NCI-H774 (cell line): ENCODE results near the gene FGF11.

Experiments
- DNase-seq: peaks from one replicate; lab custom pipeline; 2025; lab: John Stamatoyannopoulos, UW

The FGF11 gene

DNA sequence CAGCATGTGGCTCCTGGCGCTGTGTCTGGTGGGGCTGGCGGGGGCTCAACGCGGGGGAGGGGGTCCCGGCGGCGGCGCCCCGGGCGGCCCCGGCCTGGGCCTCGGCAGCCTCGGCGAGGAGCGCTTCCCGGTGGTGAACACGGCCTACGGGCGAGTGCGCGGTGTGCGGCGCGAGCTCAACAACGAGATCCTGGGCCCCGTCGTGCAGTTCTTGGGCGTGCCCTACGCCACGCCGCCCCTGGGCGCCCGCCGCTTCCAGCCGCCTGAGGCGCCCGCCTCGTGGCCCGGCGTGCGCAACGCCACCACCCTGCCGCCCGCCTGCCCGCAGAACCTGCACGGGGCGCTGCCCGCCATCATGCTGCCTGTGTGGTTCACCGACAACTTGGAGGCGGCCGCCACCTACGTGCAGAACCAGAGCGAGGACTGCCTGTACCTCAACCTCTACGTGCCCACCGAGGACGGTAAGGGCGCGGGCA, 31.0 kb upstream of the FGF11 start:
- no peak for DNase-seq

DNA sequence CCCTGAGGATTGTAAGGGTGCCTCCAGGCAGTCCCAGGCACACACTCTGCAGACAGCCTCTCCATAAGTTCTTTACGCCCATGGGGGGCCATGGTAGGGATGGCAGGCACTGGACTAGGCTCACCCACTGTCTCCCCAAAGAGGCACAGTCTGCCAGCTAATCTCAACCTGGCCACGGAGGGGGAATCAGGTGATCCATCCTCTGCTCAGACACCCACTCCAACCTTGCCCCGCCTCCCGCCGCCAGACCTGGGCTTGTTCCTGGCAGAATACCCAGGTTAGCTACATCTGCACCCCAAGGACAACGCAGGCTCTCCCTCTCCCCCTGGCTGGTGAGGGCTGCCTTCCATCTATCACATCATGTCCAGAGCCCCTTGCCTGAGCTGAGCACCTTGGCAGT, 30.4 kb upstream of the FGF11 start:
- DNase-seq: no peak

GRCh38 chr17:7409716-7410115, 29.6 kb upstream of the FGF11 start:
- no peak for DNase-seq

- DNase-seq: no peak
Observed at GRCh38 chr17:7410634-7411426, 28.5 kb upstream of the FGF11 start.

GRCh38 chr17:7411427-7411750, 27.9 kb upstream of the FGF11 start:
- no peak for DNase-seq

DNA sequence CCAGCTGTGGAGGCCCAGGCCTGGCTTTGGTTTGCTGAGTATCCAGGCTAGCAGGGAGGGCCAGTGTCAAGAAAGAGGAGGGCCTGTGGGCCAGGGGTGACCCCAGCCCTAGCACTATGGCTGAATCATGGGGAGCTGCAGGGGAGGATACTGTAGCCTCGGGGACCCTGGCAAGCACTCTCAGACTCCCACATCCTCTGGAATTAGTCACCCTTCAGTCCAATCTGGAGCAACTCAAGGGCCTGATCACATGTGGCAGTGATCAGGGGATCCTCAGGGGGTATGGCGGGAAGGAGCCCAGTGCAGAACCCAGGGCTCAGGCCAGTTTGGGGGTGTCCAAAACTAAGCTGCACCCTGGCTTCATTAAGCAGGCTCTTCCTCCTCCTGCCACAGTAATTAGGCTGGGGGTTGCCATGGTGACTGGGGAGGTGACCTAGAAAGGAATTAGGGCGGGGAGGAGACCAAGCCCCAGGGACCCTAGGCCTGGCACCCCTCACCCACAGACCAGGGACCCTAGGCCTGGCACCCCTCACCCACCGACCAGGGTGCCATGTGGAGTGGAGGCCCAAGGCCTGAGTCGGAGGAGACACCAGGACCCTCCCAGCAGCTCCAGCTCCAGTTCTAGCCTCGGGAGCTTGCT, 25.8 kb upstream of the FGF11 start:
- no peak for DNase-seq

GRCh38 chr17:7414837-7415236, 24.5 kb upstream of the FGF11 start:
- DNase-seq: no peak

- DNase-seq: no peak
Observed at GRCh38 chr17:7415784-7416183, 23.5 kb upstream of the FGF11 start.

GRCh38 chr17:7416323-7416722, 23.0 kb upstream of the FGF11 start:
- no peak for DNase-seq

GRCh38 chr17:7417056-7417655, 22.2 kb upstream of the FGF11 start:
- no peak for DNase-seq

GRCh38 chr17:7418472-7419152, 20.7 kb upstream of the FGF11 start:
- no peak for DNase-seq

- no peak for DNase-seq
Observed at GRCh38 chr17:7419819-7420610, 19.3 kb upstream of the FGF11 start, which contains the start of gene SPEM1. Gene SPEM1, plus strand, starts transcription at chr17:7420324. Its CDS starts 61 bp downstream, at chr17:7420385.

DNA sequence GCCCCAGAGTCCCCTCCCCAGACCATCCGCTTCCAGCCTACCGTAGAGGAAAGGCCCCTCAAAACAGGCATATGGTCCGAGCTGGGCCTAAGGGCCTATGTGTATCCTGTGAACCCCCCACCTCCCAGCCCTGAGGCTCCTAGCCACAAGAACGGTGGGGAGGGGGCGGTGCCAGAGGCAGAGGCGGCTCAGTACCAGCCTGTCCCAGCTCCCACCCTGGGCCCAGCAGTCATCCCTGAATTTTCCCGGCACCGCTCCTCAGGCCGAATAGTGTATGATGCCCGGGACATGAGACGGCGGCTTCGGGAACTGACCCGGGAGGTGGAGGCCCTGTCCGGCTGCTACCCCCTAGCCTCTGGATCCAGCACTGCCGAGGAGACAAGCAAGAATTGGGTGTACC, 18.1 kb upstream of the FGF11 start:
- DNase-seq: no peak

DNA sequence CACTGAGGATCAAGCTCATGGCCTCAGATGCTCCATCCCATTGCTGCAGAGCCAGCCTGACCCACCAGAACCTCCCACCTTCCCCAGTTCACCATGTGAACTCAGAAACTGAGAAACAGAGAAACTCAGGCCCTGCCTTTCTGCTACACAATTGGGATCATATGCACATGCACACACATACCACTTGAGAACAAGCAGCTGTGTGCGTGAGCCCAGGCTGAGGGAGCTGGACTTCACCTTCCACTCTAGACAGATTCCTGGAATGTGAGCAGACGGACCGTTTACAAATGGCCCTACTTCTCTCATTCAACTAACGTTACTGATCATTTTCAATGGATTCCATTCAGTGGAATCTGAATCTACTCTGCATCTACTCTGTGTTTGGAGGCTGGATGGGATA, 15.6 kb upstream of the FGF11 start:
- DNase-seq: no peak

DNA sequence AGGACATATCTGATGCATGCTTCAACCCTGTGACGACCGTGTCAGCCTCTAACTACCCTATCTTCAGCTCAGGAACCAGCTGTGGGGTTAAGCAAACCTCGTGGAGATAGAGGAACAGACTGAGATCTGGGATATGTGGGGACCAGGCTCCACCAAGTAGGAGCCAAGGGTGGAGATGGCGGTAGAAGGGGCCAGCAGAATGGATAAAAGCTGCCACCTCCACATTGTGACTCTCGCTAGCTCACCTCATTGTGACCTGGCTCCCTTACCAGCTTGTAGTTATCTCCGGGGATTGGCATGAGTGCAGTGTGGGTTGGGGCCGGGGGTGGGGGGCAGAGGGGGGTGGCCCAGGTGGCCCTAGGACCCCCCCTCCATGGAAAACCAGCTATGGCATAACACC, 14.0 kb upstream of the FGF11 start, which contains the start of gene SPEM2:
Gene SPEM2 (plus strand): TSS at position 301 of the 400 bp plus-strand sequence. CDS start 73 bp downstream, at position 374.
- DNase-seq: no peak

GRCh38 chr17:7425756-7426155, 13.6 kb upstream of the FGF11 start:
- no peak for DNase-seq

GRCh38 chr17:7426203-7426863, 13.0 kb upstream of the FGF11 start:
- DNase-seq: no peak

- no peak for DNase-seq
Observed at GRCh38 chr17:7426896-7427489, 12.3 kb upstream of the FGF11 start.

DNA sequence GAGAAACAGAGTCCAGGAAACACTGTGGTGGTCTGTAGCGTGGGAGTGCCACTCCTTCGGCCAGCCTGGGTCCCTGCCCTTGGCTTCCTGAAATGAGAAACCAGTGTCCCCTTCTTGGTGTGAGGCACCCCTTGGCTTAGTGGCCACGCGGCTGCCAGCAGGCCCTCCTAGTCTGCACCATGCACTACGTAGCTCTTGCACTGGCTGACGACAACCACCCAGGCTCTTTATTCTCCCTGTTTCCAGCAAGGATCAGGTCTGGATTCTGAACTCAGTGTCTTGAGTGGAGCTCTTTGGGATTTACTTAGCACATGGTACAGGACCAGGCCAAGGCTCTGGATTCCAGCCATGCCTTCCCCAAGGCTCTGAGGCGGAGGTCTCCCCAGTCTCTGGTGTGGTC, 11.8 kb upstream of the FGF11 start:
- no peak for DNase-seq

GRCh38 chr17:7428557-7428956, 10.8 kb upstream of the FGF11 start, which contains the start of gene SPEM3:
Gene SPEM3, plus strand, starts transcription at chr17:7428857. Its CDS starts 46 bp downstream, at chr17:7428903.
- DNase-seq: no peak

DNA sequence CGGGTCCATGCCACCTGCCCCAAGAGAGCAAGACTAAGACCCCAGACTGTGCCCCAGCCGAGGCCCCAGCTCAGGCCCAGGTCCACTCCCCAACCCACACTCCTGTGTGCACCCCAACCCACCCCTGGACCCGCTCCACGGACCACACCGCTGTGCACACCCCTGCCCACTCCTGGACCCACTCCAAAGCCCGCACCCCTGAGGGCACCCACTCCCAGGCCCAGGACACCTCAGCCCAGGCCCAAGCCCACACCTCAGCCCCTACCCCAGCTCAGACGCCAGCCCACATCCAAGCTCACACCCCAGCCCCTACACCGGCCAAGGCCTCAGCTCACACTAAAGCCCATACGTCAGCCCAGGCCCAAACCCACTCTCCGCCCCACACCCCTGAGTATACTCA, 9.6 kb upstream of the FGF11 start:
- no peak for DNase-seq
